Activated T-cell treated with anti-CD3 and anti-CD28 coated beads, Interleukin-2, amount 50 U/mL, for 4 hours (primary cell): ENCODE measurements around the gene CDKL1. TPM values are rescaled to one million over a fixed set of nuclear protein-coding genes. Genes with fewer than 3 reads are reported as not detected.
"Not testable (repeated sequence)": the region's sequence is repeated elsewhere in the genome, so short reads cannot be mapped to it uniquely, and the experiment has no call there.

Experiments
- ATAC-seq, 2 donors: fragments of 200-7000 bp; cut with Tn5 transposase; one replicate each; pipeline ENCODE4 v1.10.0; 2021
- DNase-seq: peaks from one replicate; pipeline ENCODE4 v3.0.0-alpha.2; 2020
- H3K27me3 Mint-ChIP-seq: one replicate; pipeline ENCODE4 v1.8.0; 2021; ENCODE audit warnings: low read depth, mixed read lengths
- H3K36me3 Mint-ChIP-seq: one replicate; pipeline ENCODE4 v1.8.0; 2022; ENCODE audit warnings: mixed read lengths; ENCODE audit not compliant: insufficient read depth
- H3K4me1 Mint-ChIP-seq: one replicate; pipeline ENCODE4 v1.8.0; 2021; ENCODE audit warnings: low read depth, mixed read lengths
- H3K4me3 Mint-ChIP-seq: one replicate; pipeline ENCODE4 v1.8.0; 2021; ENCODE audit warnings: mild to moderate bottlenecking, moderate library complexity, mixed read lengths
- H3K9me3 Mint-ChIP-seq: one replicate; pipeline ENCODE4 v1.8.0; 2021; ENCODE audit warnings: mixed read lengths
- total RNA-seq, 3 donors: library from RNA; stranded (reverse); gene quantifications; one replicate each; pipeline ENCODE4 v1.2.1, GENCODE V29; 2021

CDKL1 gene
- total RNA-seq, 3 donors from 2014 or later: 4.7 to 7.4 (median 7.2) TPM

GRCh38 chr14:50318031-50318626, 78.6 kb downstream of the CDKL1 start:
- H3K9me3 Mint-ChIP-seq: no peaks in the 10 kb centered on the region
- H3K4me3 Mint-ChIP-seq: no peak overlapping the region
- ATAC-seq (no peak), DNase-seq (no peak)
- H3K36me3 Mint-ChIP-seq: peaks cover 12% of the 10 kb centered on the region
- H3K27me3 Mint-ChIP-seq: no peaks in the 10 kb centered on the region
- H3K4me1 Mint-ChIP-seq: peaks cover 41% of the 10 kb centered on the region

- not testable (repeated sequence) for DNase-seq
These were observed 82.6 kb downstream of the CDKL1 start for GRCh38 chr14:50314098-50314497.

GRCh38 chr14:50312734-50313054, 84.0 kb downstream of the CDKL1 start:
- H3K4me1 Mint-ChIP-seq: peaks cover 34% of the 10 kb centered on the region
- peak; percentile 42 to 44 for ATAC-seq
- peak overlapping the region; percentile 90 for H3K4me3 Mint-ChIP-seq
- peaks cover 14% of the 10 kb centered on the region for H3K36me3 Mint-ChIP-seq
- no peaks in the 10 kb centered on the region for H3K9me3 Mint-ChIP-seq
- DNase-seq: no peak
- H3K27me3 Mint-ChIP-seq: no peaks in the 10 kb centered on the region

More at GRCh38 chr14:50314098-50314497, 82.6 kb downstream of the CDKL1 start:
- not testable (repeated sequence) for ATAC-seq, H3K27me3 Mint-ChIP-seq, H3K9me3 Mint-ChIP-seq, H3K4me3 Mint-ChIP-seq
- H3K4me1 Mint-ChIP-seq: peaks cover 40% of the 10 kb centered on the region
- H3K36me3 Mint-ChIP-seq: peaks cover 12% of the 10 kb centered on the region

GRCh38 chr14:50311972-50312733, 84.5 kb downstream of the CDKL1 start, which contains the start of the genes DMAC2L and L2HGDH:
Gene DMAC2L (plus strand): TSS chr14:50312324. CDS start chr14:50321488, 9,164 bp downstream.
Gene L2HGDH (minus strand): TSS chr14:50312229. CDS start chr14:50312150, 79 bp downstream.
- no peaks in the 10 kb centered on the region for H3K27me3 Mint-ChIP-seq
- no peaks in the 10 kb centered on the region for H3K9me3 Mint-ChIP-seq
- DNase-seq (peak; percentile 81), ATAC-seq (peak; percentile 95)
- H3K4me1 Mint-ChIP-seq: peaks cover 33% of the 10 kb centered on the region
- peaks cover 14% of the 10 kb centered on the region for H3K36me3 Mint-ChIP-seq
- H3K4me3 Mint-ChIP-seq: peak within 1 kb of the TSS; percentile 90

GRCh38 chr14:50311337-50311971, 85.2 kb downstream of the CDKL1 start:
- Mint-ChIP-seq H3K9me3 (no peaks in the 10 kb centered on the region), H3K4me3 (peak overlapping the region; percentile 90), H3K27me3 (no peaks in the 10 kb centered on the region), H3K36me3 (peaks cover 14% of the 10 kb centered on the region), H3K4me1 (peaks cover 29% of the 10 kb centered on the region)
- DNase-seq (no peak), ATAC-seq (no peak)

GRCh38 chr14:50310445-50310844, 86.2 kb downstream of the CDKL1 start:
- Mint-ChIP-seq H3K36me3 (peaks cover 5% of the 10 kb centered on the region), H3K4me3 (peak overlapping the region; percentile 90)
- no peak for ATAC-seq

GRCh38 chr14:50308363-50308915, 88.2 kb downstream of the CDKL1 start:
- no peaks in the 10 kb centered on the region for H3K27me3 Mint-ChIP-seq
- ATAC-seq (no peak), DNase-seq (no peak)
- H3K4me3 Mint-ChIP-seq: no peak overlapping the region
- no peaks in the 10 kb centered on the region for H3K9me3 Mint-ChIP-seq
- peaks cover 15% of the 10 kb centered on the region for H3K4me1 Mint-ChIP-seq
- peaks cover 2% of the 10 kb centered on the region for H3K36me3 Mint-ChIP-seq

More at GRCh38 chr14:50310445-50310844, 86.2 kb downstream of the CDKL1 start:
- Mint-ChIP-seq H3K4me1 (peaks cover 24% of the 10 kb centered on the region), H3K9me3 (no peaks in the 10 kb centered on the region), H3K27me3 (no peaks in the 10 kb centered on the region)
- DNase-seq: no peak

GRCh38 chr14:50303744-50304471, 92.8 kb downstream of the CDKL1 start:
- Mint-ChIP-seq H3K27me3 (no peaks in the 10 kb centered on the region), H3K36me3 (peaks cover 18% of the 10 kb centered on the region), H3K4me1 (no peaks in the 10 kb centered on the region), H3K9me3 (no peaks in the 10 kb centered on the region), H3K4me3 (no peak overlapping the region)
- no peak for DNase-seq
- no peak for ATAC-seq

GRCh38 chr14:50301914-50302313, 94.8 kb downstream of the CDKL1 start:
- Mint-ChIP-seq H3K4me3 (no peak overlapping the region), H3K4me1 (no peaks in the 10 kb centered on the region), H3K9me3 (no peaks in the 10 kb centered on the region), H3K27me3 (no peaks in the 10 kb centered on the region), H3K36me3 (peaks cover 20% of the 10 kb centered on the region)
- ATAC-seq (no peak), DNase-seq (no peak)

GRCh38 chr14:50299585-50299984, 97.1 kb downstream of the CDKL1 start:
- Mint-ChIP-seq H3K36me3 (peaks cover 20% of the 10 kb centered on the region), H3K4me1 (no peaks in the 10 kb centered on the region), H3K27me3 (no peaks in the 10 kb centered on the region), H3K4me3 (no peak overlapping the region), H3K9me3 (no peaks in the 10 kb centered on the region)
- no peak for DNase-seq
- ATAC-seq: no peak

GRCh38 chr14:50290306-50290705, 106.4 kb downstream of the CDKL1 start:
- Mint-ChIP-seq H3K4me1 (no peaks in the 10 kb centered on the region), H3K27me3 (no peaks in the 10 kb centered on the region), H3K4me3 (no peak overlapping the region), H3K36me3 (peaks cover 17% of the 10 kb centered on the region), H3K9me3 (no peaks in the 10 kb centered on the region)
- no peak for ATAC-seq
- no peak for DNase-seq

GRCh38 chr14:50288146-50288545, 108.5 kb downstream of the CDKL1 start:
- Mint-ChIP-seq H3K4me3 (no peak overlapping the region), H3K36me3 (peaks cover 10% of the 10 kb centered on the region), H3K27me3 (no peaks in the 10 kb centered on the region), H3K9me3 (no peaks in the 10 kb centered on the region), H3K4me1 (no peaks in the 10 kb centered on the region)
- DNase-seq: no peak
- no peak for ATAC-seq

- Mint-ChIP-seq H3K36me3 (peaks cover 12% of the 10 kb centered on the region), H3K4me1 (no peaks in the 10 kb centered on the region), H3K27me3 (no peaks in the 10 kb centered on the region), H3K9me3 (no peaks in the 10 kb centered on the region), H3K4me3 (no peak overlapping the region)
- ATAC-seq (no peak), DNase-seq (no peak)
These were observed 110.8 kb downstream of the CDKL1 start for GRCh38 chr14:50285861-50286260.
